Liver (tissue), 9 donors: ENCODE results near the gene WWP2. TPM values are rescaled to one million over a fixed set of nuclear protein-coding genes. Genes with fewer than 3 reads are reported as not detected.
"Not testable (repeated sequence)": the region's sequence is repeated elsewhere in the genome, so short reads cannot be mapped to it uniquely, and the experiment has no call there.

Source experiments
- DNase-seq: peaks from one replicate; pipeline ENCODE4 v3.0.0-alpha.2; 2017; ENCODE audit warnings: low spot score
- H3K27ac ChIP-seq, 2 donors: one replicate each; pipeline ENCODE4 v1.7.0; 2013; ENCODE audit warnings: inconsistent platforms in 2 of 2, low read length in 2 of 2, control low read depth in 1 of 2, low read depth in 1 of 2, mild to moderate bottlenecking in 1 of 2
- H3K27me3 ChIP-seq, 4 donors: one replicate each; pipeline versions ENCODE4 v1.6.1 to v1.7.0; 2013; ENCODE audit warnings: low read length in 3 of 4, inconsistent platforms in 1 of 4, mild to moderate bottlenecking in 1 of 4, moderate library complexity in 1 of 4; ENCODE audit not compliant: control insufficient read depth in 4 of 4, insufficient read depth in 4 of 4
- H3K36me3 ChIP-seq, 4 donors: one replicate each; pipeline versions ENCODE4 v1.6.1 to v1.7.0; 2013; ENCODE audit warnings: low read length in 3 of 4, mild to moderate bottlenecking in 3 of 4, low read depth in 1 of 4, moderate library complexity in 1 of 4; ENCODE audit not compliant: control insufficient read depth in 4 of 4, insufficient read depth in 3 of 4
- H3K4me1 ChIP-seq, 4 donors: one replicate each; pipeline versions ENCODE4 v1.6.1 to v1.7.0; 2013; ENCODE audit warnings: low read length in 3 of 4, mild to moderate bottlenecking in 3 of 4, moderate library complexity in 1 of 4; ENCODE audit not compliant: control insufficient read depth in 4 of 4, insufficient read depth in 4 of 4
- H3K4me3 ChIP-seq, 3 donors: one replicate each; pipeline versions ENCODE4 v1.6.1 to v1.7.0; 2013; ENCODE audit warnings: low read length in 3 of 3, control low read depth in 1 of 3, low read depth in 1 of 3, mild to moderate bottlenecking in 1 of 3
- H3K9ac ChIP-seq, 2 donors: one replicate each; pipeline ENCODE4 v1.7.0; 2013; ENCODE audit warnings: low read length in 2 of 2, mild to moderate bottlenecking in 2 of 2, moderate library complexity in 2 of 2, control low read depth in 1 of 2, low read depth in 1 of 2
- H3K9me3 ChIP-seq, 4 donors: one replicate each; pipeline versions ENCODE4 v1.6.1 to v1.7.0; 2013; ENCODE audit warnings: low read length in 3 of 4; ENCODE audit not compliant: control insufficient read depth in 4 of 4
- EGR1 ChIP-seq, 2 donors: IDR thresholded peaks; 2 replicates each; pipeline ENCODE4 v1.6.1; 2016 to 2018; ENCODE audit warnings: antibody characterized with exemption in 2 of 2, low read depth in 2 of 2
- FOXA1 ChIP-seq: IDR thresholded peaks from 2 replicates; pipeline ENCODE4 v1.6.1; 2016; ENCODE audit warnings: antibody characterized with exemption
- FOXA2 ChIP-seq: IDR thresholded peaks from 2 replicates; pipeline ENCODE4 v1.6.1; 2016; ENCODE audit warnings: antibody characterized with exemption
- GABPA ChIP-seq, 2 donors: IDR thresholded peaks in 1 of 2; conservative IDR thresholded peaks in 1 of 2; 2 replicates each; pipeline ENCODE4 v1.6.1; 2016; ENCODE audit warnings: antibody characterized with exemption in 2 of 2, mild to moderate bottlenecking in 1 of 2, moderate library complexity in 1 of 2
- HNF4A ChIP-seq, 2 donors: conservative IDR thresholded peaks; 2 replicates each; pipeline ENCODE4 v1.6.1; 2016; ENCODE audit warnings: antibody characterized with exemption in 2 of 2, mild to moderate bottlenecking in 2 of 2
- HNF4G ChIP-seq: IDR thresholded peaks from 2 replicates; pipeline ENCODE4 v1.6.1; 2016; ENCODE audit warnings: antibody characterized with exemption
- NR2F2 ChIP-seq: IDR thresholded peaks from 2 replicates; pipeline ENCODE4 v1.6.1; 2016; ENCODE audit warnings: antibody characterized with exemption
- RXRA ChIP-seq, 2 donors: IDR thresholded peaks; 2 replicates each; pipeline ENCODE4 v1.6.1; 2017 to 2018; ENCODE audit warnings: antibody characterized with exemption in 2 of 2, mild to moderate bottlenecking in 1 of 2
- SP1 ChIP-seq: IDR thresholded peaks from 2 replicates; pipeline ENCODE4 v1.6.1; 2018; ENCODE audit warnings: antibody characterized with exemption, mild to moderate bottlenecking
- TAF1 ChIP-seq: conservative IDR thresholded peaks from 2 replicates; pipeline ENCODE4 v1.6.1; 2016; ENCODE audit warnings: antibody characterized with exemption, mild to moderate bottlenecking
- YY1 ChIP-seq: IDR thresholded peaks from 2 replicates; pipeline ENCODE4 v1.6.1; 2016; ENCODE audit warnings: antibody characterized with exemption, mild to moderate bottlenecking
- WGBS: extraction: QIAGEN DNeasy Blood & Tissue Kit; methylation state at CpG from one replicate; pipeline ENCODE4 v1.1.7; 2013; 5-methylcytosine and 5-hydroxymethylcytosine counted together
- polyA plus RNA-seq, 2 donors: library from polyadenylated mRNA; stranded (reverse) in 1 of 2; unstranded in 1 of 2; fragments of 200-250 nt in 1 of 2; fragments of >200 nt in 1 of 2; fragmentation: Nextera tagmentation in 1 of 2; extraction: Ambion mirVana in 1 of 2; gene quantifications; one replicate each; pipeline versions ENCODE4 v1.2.1 to v1.2.3, GENCODE V29; 2013 to 2015
- total RNA-seq, 2 donors: library from RNA; depleted of rRNA; stranded (reverse); fragments of >200 nt; gene quantifications; one replicate each; pipeline ENCODE4 v1.2.3, GENCODE V29; 2014
- TF ChIP-seq, protein P1 (sequence below): IDR thresholded peaks from 2 replicates; pipeline ENCODE4 v1.6.1; 2016; ENCODE audit warnings: antibody characterized with exemption
- TF ChIP-seq, protein P2 (sequence below): IDR thresholded peaks from 2 replicates; pipeline ENCODE4 v1.6.1; 2016; ENCODE audit warnings: antibody characterized with exemption
- TF ChIP-seq, protein P3 (sequence below): IDR thresholded peaks from 2 replicates; pipeline ENCODE4 v1.6.1; 2016; ENCODE audit warnings: antibody characterized with exemption, mild to moderate bottlenecking
- TF ChIP-seq, protein P4 (sequence below): fragments of 150-350 bp; IDR thresholded peaks from 2 replicates; pipeline ENCODE4 v1.5.1; 2017; ENCODE audit warnings: improper control_type of control experiment, low read depth, low read length; ENCODE audit not compliant: missing input control
- TF ChIP-seq, protein P5 (sequence below): IDR thresholded peaks from 2 replicates; pipeline ENCODE4 v1.6.1; 2016; ENCODE audit warnings: antibody characterized with exemption
- donor health status: healthy.
- donor health status: healthy.
- donor health status: healthy.
- donor health status: healthy.
- donor health status: healthy.

Gene WWP2
- total and polyA plus RNA-seq, 4 donors, result 8.6 to 22.7 (median 13.6) TPM

DNA sequence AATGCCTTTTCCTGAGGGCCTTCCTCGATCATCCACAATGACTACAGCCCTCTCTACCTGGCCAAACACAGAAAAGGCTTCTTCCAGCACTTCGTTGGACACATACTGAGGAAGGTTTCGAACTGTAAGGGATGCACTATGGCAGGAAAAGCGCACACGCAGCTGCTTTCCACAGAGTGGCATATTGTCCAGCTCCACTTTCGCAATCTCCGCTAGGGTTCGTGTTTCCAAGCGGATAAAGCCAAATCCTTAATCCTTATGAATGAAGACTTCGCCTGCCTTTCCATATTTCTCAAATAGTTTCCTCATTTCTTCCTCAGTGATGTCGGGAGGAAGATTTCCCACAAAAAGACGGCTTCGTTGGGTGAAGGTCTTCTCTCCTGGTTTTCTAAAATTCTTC is 4.8 kb upstream of the WWP2 start:
- H3K4me3 ChIP-seq, H3K9me3 ChIP-seq, DNase-seq, H3K27ac ChIP-seq, H3K27me3 ChIP-seq, H3K36me3 ChIP-seq, H3K9ac ChIP-seq: not testable (repeated sequence)
- WGBS, result 87% methylated on average over 13 of the region's 13 CpGs
- peaks cover 0 to 24% (median 16%) of the 10 kb centered on the region in 4 donors for H3K4me1 ChIP-seq

DNA sequence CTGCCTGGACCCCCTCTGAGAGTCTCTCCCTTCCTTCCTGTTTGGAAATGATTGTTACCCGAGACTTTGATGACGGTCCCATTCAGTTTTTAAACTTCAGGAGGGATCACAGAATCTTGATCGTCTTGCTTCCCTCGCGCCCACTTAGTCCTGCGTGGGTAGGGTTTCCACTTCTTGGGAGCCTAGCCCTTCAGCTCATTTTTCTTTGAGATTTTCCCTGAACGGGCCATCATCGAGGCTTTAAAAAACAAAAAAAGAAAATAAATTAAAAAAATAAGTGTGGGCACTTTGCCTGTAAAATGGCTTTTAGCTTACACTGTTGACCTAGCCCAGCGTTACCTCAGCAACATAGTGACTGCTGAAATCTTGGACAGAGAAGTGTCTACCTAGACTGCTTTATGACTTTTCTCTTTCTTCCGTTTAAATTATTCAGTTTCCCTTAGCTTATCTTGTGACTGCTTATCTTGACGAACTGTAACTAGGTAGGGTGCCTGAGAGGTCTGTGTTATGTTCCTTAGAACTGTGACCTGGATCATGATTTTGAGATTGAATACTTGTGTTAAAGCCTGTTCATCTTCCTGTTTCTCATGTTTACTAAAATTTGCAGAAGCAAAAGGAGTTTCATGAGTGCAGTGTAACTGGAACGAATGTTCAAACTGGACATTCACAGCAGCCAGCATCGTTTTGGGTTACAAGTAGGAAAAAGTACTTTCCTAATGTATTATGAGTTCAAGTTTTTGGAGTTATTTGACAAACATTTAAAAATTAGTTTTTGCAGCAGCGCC is 874 bp downstream of the WWP2 start:
- Histone ChIP-seq H3K4me3 (peak overlapping the region; percentile 92 to 95 (median 95)), H3K27ac (peak overlapping the region; percentile 79 to 91), H3K9me3 (no peaks in the 10 kb centered on the region), H3K36me3 (no peaks in the 10 kb centered on the region), H3K4me1 (peaks cover 0 to 15% (median 15%) of the 10 kb centered on the region in 4 donors), H3K9ac (peak overlapping the region; percentile 91 to 95), H3K27me3 (no peaks in the 10 kb centered on the region)
- TF ChIP-seq NR2F2, result no peak
- no peak for TF ChIP-seq FOXA2
- TF ChIP-seq, protein P1, sequence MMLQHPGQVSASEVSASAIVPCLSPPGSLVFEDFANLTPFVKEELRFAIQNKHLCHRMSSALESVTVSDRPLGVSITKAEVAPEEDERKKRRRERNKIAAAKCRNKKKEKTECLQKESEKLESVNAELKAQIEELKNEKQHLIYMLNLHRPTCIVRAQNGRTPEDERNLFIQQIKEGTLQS, result no peak
- TF ChIP-seq RXRA (IDR thresholded peaks at IDR 0.05), result no peak
- TF ChIP-seq YY1, result no peak
- no peak for TF ChIP-seq HNF4A (conservative IDR thresholded peaks at IDR 0.05)
- no peak for TF ChIP-seq EGR1 (IDR thresholded peaks at IDR 0.05; ENCODE audit: low read depth in 2 of 2)
- TF ChIP-seq FOXA1, result no peak
- no peak for TF ChIP-seq HNF4G
- TF ChIP-seq SP1, result no peak
- TF ChIP-seq, protein P2, sequence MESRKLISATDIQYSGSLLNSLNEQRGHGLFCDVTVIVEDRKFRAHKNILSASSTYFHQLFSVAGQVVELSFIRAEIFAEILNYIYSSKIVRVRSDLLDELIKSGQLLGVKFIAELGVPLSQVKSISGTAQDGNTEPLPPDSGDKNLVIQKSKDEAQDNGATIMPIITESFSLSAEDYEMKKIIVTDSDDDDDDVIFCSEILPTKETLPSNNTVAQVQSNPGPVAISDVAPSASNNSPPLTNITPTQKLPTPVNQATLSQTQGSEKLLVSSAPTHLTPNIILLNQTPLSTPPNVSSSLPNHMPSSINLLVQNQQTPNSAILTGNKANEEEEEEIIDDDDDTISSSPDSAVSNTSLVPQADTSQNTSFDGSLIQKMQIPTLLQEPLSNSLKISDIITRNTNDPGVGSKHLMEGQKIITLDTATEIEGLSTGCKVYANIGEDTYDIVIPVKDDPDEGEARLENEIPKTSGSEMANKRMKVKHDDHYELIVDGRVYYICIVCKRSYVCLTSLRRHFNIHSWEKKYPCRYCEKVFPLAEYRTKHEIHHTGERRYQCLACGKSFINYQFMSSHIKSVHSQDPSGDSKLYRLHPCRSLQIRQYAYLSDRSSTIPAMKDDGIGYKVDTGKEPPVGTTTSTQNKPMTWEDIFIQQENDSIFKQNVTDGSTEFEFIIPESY, result no peak
- TF ChIP-seq TAF1, result no peak
- TF ChIP-seq GABPA (IDR thresholded peaks at IDR 0.05 in 1 of 2, conservative IDR thresholded peaks at IDR 0.05 in 1 of 2), result no peak
- TF ChIP-seq, protein P3, sequence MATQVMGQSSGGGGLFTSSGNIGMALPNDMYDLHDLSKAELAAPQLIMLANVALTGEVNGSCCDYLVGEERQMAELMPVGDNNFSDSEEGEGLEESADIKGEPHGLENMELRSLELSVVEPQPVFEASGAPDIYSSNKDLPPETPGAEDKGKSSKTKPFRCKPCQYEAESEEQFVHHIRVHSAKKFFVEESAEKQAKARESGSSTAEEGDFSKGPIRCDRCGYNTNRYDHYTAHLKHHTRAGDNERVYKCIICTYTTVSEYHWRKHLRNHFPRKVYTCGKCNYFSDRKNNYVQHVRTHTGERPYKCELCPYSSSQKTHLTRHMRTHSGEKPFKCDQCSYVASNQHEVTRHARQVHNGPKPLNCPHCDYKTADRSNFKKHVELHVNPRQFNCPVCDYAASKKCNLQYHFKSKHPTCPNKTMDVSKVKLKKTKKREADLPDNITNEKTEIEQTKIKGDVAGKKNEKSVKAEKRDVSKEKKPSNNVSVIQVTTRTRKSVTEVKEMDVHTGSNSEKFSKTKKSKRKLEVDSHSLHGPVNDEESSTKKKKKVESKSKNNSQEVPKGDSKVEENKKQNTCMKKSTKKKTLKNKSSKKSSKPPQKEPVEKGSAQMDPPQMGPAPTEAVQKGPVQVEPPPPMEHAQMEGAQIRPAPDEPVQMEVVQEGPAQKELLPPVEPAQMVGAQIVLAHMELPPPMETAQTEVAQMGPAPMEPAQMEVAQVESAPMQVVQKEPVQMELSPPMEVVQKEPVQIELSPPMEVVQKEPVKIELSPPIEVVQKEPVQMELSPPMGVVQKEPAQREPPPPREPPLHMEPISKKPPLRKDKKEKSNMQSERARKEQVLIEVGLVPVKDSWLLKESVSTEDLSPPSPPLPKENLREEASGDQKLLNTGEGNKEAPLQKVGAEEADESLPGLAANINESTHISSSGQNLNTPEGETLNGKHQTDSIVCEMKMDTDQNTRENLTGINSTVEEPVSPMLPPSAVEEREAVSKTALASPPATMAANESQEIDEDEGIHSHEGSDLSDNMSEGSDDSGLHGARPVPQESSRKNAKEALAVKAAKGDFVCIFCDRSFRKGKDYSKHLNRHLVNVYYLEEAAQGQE, result no peak
- TF ChIP-seq, protein P4, sequence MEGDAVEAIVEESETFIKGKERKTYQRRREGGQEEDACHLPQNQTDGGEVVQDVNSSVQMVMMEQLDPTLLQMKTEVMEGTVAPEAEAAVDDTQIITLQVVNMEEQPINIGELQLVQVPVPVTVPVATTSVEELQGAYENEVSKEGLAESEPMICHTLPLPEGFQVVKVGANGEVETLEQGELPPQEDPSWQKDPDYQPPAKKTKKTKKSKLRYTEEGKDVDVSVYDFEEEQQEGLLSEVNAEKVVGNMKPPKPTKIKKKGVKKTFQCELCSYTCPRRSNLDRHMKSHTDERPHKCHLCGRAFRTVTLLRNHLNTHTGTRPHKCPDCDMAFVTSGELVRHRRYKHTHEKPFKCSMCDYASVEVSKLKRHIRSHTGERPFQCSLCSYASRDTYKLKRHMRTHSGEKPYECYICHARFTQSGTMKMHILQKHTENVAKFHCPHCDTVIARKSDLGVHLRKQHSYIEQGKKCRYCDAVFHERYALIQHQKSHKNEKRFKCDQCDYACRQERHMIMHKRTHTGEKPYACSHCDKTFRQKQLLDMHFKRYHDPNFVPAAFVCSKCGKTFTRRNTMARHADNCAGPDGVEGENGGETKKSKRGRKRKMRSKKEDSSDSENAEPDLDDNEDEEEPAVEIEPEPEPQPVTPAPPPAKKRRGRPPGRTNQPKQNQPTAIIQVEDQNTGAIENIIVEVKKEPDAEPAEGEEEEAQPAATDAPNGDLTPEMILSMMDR, result no peak
- TF ChIP-seq, protein P5, sequence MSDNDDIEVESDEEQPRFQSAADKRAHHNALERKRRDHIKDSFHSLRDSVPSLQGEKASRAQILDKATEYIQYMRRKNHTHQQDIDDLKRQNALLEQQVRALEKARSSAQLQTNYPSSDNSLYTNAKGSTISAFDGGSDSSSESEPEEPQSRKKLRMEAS, result no peak
- DNase-seq, result no peak
- 7% methylated on average over 14 of the region's 14 CpGs for WGBS
